CD4-positive, alpha-beta T cell treated with Interferon alpha-2 for 1 hour (primary cell): ENCODE results near the gene LPO.
A peak's percentile ranks its signal among the peaks of the same experiment; 100 is the strongest.

Experiments used
- DNase-seq, 2 donors: peaks; one replicate each; pipeline ENCODE4 v3.0.0-alpha.2; 2020 to 2022

The LPO gene

GRCh38 chr17:58229881-58230280 lies 8.5 kb upstream of the LPO start:
- no peak for DNase-seq

- no peak for DNase-seq
Observed at GRCh38 chr17:58231641-58232040, 6.7 kb upstream of the LPO start.

- DNase-seq = peak; percentile 16 to 72
Observed at GRCh38 chr17:58232707-58233156, 5.7 kb upstream of the LPO start.

GRCh38 chr17:58233543-58233942 lies 4.8 kb upstream of the LPO start:
- DNase-seq = peak in 1 of 2 donors; percentile 13

- DNase-seq = no peak
Observed at GRCh38 chr17:58234512-58234911, 3.9 kb upstream of the LPO start.

- no peak for DNase-seq
Observed at GRCh38 chr17:58235821-58236220, 2.6 kb upstream of the LPO start.

- no peak for DNase-seq
Observed at GRCh38 chr17:58236394-58236793, 2.0 kb upstream of the LPO start.

- DNase-seq = no peak
Observed at GRCh38 chr17:58239987-58240386, 1.6 kb downstream of the LPO start.

- DNase-seq = no peak
Observed at GRCh38 chr17:58242171-58242784, 3.9 kb downstream of the LPO start.

- no peak for DNase-seq
Observed at GRCh38 chr17:58244963-58245362, 6.6 kb downstream of the LPO start.

- DNase-seq = no peak
Observed at GRCh38 chr17:58245428-58246103, 7.2 kb downstream of the LPO start.

GRCh38 chr17:58246104-58246740 lies 7.8 kb downstream of the LPO start:
- DNase-seq = no peak

- DNase-seq = no peak
Observed at GRCh38 chr17:58246781-58247180, 8.4 kb downstream of the LPO start.

GRCh38 chr17:58247511-58248363 lies 9.4 kb downstream of the LPO start:
- no peak for DNase-seq

- no peak for DNase-seq
Observed at GRCh38 chr17:58248955-58249269, 10.5 kb downstream of the LPO start.

- DNase-seq = peak; percentile 62 to 78
Observed at GRCh38 chr17:58249270-58250133, 11.1 kb downstream of the LPO start.

- no peak for DNase-seq
Observed at GRCh38 chr17:58250344-58251011, 12.1 kb downstream of the LPO start.

GRCh38 chr17:58252141-58252540 lies 13.8 kb downstream of the LPO start:
- DNase-seq = no peak

GRCh38 chr17:58253082-58253481 lies 14.7 kb downstream of the LPO start:
- no peak for DNase-seq

- DNase-seq = no peak
Observed at GRCh38 chr17:58254803-58255202, 16.4 kb downstream of the LPO start.

- no peak for DNase-seq
Observed at GRCh38 chr17:58262149-58262548, 23.8 kb downstream of the LPO start.

- DNase-seq = no peak
Observed at GRCh38 chr17:58263773-58264172, 25.4 kb downstream of the LPO start.
